NCI-H2227 (cell line): Measurements from ENCODE around the gene TUBGCP3.
"Not testable (repeated sequence)": the region's sequence is repeated elsewhere in the genome, so short reads cannot be mapped to it uniquely, and the experiment has no call there.

Source experiments
- DNase-seq: peaks from one replicate; lab custom pipeline; 2025; ENCODE audit not compliant: unreplicated experiment; lab: John Stamatoyannopoulos, UW

The TUBGCP3 gene

DNA sequence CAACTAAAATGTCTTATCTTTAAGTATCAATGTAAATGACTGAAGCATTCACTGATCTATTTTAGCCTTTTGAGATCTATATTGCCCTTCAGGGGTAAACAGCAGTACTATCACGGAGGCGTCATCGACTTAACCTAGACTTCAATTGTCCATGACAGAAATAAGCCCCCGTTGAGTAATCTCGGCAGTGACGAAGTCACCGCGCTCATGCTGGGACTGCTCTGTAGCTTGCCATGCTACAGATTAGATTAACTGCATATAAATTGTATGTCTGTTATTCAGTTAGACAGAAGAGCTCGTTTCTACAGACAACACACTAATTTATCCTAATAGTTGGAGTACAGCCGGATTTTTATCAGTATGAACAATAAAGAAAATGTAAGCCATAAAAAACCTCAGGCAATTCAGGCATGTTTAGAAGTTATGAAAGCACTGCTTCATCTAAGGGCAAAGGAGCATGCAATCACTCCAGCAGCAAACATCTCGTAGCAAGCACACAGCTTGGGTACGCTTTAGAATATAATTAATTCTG is 56.6 kb downstream of the TUBGCP3 start:
- DNase-seq: peak; percentile 50

DNA sequence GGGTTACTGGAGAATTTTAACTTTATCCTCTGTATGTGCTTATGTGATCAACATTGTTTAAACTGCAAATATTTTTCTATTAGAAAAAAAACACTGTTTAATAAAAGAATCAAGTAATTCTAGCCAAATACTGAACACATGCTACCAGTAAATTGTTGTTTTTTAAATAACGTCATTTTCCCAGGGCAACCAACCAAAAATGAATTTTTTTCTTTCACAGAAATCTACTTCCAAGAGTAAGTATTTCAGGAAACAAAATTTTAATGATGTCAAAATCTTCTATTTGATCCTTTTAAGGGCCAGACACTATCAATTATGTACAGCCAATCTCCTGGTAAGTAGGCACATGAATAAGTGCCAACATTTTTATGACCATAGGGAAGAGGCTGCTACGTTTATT is 57.1 kb downstream of the TUBGCP3 start:
- no peak for DNase-seq

DNA sequence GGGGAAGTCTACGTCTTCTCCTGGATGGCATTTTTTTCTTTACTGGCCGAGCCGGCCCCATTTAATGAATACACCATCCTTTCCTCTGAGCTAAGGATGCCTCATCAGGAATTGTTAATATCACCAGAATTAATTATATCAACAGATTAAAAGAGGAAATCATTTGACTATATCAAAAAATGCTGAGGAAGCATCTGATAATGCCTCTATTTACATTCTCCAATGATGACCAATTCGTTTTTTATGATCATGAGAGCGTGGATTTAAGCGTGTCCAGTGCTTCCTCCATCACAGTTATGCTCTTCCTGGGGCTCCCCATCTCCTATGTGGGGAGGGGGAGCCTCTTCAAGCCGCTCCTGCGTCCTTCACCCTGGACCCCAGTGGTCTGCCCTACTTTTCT is 58.7 kb downstream of the TUBGCP3 start:
- no peak for DNase-seq

DNA sequence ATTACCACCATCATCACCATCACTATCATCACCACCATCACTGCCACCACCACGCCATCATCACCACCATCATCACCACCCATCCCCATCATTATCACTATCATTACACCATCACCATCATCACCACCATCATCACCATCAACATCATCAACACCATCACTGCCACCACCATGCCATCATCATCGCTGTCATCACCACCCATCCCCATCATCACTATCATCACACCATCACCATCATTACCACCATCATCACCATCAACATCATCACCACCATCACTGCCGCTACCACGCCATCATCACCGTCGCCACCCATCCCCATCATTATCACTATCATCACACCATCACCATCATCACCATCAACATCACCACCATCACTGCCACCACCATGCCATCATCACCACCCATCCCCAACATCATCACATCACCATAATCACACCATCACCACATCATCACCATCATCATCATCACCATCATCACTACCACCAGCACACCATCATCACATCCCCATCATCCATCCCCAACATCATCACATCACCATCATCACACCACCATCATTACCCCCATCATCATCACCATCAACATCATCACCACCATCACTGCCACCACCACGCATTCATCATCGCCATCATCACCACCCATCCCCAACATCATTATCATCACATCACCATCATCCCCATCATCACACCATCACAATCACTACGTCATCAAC is 61.7 kb downstream of the TUBGCP3 start:
- no peak for DNase-seq

DNA sequence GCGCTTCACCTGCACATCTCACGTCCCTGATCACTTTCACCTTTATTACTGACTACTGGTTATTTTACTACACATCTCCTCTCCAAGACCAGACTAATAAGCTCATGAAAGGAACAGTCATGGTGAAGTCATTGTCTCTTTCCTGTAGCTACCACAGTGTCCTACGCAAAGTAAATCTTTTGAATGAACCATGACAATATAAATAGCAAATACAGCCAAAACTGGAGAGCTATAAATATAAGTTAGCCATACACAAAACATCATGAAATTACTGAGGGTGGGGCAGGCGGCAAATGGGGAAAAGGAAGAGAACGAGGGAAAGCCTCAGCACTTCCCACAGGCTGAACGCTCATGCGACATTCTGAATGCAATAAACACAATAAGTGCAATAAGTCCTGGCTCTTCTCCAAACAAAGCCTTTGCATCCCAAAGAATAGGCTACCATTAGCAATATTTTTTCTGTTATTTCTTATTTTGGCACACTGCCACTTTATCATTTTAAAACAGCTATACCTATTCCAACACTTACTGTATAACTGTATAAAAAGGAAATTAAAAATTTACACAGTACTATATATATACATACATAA is 62.5 kb downstream of the TUBGCP3 start:
- no peak for DNase-seq

DNA sequence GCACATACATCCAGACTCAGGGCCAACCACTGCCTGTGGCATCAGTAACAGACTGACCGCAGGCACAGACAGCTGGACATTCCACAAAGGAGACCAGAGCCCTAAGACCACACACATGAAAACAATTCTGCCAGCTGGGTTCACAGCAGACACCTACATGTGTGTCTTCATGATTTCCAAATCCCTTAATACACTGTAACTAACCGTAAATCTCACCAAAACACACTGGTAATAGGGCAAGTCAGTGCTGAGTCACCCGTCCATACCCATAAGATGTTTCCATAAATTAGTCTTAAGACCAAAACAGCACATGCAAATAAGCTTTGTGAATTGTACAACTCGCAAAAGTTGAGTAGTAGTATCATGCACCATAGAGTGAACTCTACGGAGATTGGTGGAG is 65.4 kb downstream of the TUBGCP3 start:
- no peak for DNase-seq

DNA sequence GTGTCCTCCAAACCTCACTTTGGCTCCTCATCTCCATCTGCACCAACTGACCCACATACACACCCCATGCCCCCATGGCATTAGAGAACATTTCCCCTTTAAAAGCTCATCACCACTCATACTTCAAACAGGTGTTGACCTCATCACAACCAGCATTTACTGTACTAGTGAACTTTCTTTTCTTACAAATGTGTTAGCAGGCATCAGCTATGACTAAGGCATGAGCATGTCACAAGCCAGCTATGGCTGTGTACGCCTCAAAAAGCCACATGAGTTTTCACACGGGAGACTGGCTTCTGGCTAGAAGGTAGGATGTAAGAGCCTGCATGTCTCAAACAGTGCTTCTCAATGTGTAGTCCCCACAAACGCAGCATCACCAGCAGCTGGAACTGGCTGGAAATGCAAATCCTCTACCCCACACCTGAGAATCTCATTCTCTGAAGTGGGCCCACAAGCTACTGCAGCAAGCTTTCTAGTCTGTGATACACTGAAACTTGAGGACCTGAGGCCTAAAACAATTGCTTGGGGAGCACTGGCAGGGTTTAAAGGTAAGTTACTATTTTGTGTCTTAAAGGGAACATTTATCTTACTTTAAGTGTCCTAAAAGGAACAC is 66.8 kb downstream of the TUBGCP3 start:
- DNase-seq: no peak

DNA sequence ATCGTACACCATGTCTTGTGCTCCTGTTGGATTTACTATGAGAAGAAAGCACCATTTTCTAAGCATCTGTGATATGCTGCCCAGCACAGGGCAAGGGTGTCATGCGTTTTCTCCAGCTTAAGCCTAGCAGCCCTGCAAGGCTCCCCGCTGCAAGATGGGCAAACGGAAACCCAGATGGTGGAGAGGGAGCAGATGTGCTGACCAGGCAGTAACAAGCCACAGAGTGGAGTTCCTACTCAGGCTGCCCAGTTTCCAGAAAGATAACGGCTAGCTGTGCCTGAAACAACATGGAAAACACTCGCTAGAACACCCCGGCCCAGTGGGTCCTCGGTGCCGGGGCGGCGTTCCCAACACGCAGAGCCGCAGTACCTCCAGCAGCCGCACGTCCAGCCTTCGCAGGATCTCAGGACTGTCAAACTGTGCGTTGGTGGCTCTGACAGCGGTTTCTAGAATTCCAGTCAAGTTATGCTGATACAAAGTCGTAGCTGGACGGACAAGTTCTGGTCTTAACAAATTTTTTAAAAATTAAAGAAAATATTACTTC is 68.4 kb downstream of the TUBGCP3 start:
- DNase-seq: no peak

DNA sequence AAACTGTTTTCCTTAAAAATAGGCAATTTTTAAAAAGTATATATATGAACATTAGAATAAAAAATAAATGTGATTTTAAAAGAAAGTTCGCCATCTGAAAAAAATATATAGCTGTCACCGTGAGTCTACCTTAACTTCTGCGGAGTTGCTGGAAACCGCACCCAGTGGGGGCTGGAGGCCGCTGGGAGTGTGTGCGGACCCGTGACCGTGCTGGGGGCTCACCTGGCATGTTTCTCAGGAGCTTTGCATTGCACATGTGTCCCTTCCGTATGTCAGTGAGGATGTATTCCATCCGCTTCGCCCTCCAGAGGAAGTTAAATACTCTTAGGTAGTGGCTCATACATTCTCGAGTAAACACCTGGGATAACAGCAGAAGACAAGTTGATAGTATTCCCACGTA is 71.7 kb downstream of the TUBGCP3 start:
- no peak for DNase-seq

DNA sequence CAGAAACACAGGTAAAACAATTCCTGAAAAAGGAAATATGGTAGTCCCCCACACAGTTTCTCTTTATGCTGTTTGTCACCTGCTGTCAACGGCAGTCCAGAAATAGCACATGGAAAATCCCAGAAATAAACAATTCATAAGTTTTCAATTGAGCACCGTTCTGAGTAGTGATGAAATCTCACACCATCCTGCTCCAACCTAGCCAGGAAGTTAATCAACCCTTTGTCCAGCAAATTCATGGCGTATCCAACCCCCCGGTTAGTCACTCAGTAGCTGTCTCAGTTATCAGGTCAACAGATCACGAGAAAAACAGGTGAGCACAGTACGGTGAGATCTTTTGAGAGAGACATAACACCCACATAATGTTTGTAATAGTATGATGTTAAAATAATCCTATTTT is 74.2 kb downstream of the TUBGCP3 start:
- DNase-seq: no peak

DNA sequence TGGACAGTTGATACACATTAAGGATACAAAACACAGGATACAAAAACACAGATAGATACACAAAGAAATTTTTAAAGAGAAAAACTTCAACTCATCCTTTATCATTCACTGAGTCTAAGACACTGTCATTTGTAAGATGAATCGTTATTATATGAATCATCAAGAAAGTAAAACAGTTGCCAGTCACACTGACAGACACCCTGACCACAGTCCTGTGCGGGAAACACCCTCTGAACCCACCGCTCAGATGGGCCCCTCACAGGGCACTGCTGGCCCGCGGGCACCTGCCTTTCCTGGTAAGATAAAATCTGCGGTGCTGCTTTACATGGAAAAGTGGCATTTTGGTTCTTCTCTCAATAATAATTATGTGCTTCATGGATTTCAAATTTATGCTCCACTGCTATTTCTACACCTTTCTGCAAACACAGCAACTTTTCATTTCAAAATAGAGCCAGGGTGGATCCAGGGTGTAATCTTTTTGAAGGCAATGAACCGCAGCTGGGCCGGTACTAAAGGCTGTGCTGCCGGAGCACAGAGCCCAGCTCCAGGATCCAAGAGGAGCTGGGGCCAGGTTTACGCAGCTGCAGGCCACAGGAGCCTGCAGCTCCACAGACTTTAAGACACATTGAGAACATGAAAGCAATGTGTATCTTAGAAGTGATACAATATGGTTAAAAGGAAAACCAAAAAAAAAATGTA is 76.8 kb downstream of the TUBGCP3 start:
- DNase-seq: no peak

DNA sequence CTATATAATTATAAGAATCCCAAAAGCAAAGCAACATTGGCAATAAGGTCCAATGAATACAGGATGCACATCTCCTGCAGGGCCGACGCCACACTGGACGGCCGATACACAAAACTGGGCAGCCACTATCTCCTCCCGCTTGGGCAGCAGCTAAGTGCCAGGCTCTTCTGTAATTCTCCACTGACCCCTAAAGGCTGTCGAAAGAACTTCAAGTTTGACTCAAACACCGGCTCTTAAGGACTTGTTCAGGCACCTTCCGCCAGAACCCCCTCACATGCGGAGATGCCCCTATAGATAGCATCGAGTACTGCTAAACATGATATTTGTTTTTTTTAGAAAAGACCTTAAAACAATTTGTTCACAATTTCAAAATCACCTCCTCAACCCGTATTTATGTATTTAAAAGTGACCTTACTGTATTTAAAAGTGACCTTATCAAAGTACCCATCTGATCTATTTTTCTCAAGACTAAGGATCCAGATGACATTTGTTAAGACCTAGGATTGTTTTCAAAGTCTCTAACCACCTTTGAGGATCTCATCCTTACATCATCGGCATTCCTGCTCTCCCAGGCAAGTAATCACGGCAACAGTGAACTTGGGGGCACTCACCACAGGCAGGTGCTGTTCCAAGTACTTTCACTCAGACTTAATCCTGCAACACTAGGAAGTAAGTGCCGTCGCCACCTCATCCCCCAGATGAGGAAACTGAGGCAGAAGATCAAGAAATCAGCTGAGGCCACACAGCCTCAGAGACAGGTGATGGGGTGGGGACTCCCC is 77.8 kb downstream of the TUBGCP3 start:
- DNase-seq: peak; percentile 84

DNA sequence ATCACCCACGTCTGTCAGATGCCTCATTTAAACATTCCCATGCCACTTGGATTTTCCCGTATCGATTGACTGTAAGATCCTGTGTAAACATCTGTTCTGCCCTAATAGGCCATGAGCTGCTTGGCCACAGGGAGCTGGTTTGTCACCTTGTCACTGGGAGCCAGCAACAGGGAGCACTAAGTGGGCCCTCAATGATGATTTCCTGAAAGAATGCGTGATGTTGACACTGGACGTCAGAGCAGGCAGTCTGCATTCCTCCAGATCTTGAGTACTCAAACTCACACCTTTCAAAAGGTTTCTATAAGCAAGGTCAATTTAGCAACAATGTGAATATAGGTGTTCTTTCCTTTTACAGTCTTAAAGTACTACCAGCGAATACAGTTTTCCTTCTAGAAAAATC is 78.8 kb downstream of the TUBGCP3 start:
- no peak for DNase-seq

DNA sequence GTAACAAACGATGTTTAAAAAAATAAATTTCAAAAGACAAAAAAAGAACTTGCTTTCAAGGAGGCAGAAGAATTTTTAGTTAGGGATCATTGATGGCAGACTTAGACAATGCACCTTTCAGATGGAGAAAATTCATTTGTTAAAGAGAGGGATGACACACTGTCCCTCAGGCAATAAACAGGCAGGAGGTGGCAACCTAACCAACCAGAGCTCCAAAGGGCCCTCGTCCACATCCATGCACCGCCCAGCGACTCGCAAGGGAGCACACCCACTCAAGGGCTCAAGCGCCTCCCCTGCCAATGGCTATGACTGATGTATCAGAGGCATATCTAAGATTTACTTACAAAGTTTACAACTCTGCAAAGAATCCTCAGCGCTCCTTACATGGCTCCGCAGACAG is 81.9 kb downstream of the TUBGCP3 start:
- no peak for DNase-seq

DNA sequence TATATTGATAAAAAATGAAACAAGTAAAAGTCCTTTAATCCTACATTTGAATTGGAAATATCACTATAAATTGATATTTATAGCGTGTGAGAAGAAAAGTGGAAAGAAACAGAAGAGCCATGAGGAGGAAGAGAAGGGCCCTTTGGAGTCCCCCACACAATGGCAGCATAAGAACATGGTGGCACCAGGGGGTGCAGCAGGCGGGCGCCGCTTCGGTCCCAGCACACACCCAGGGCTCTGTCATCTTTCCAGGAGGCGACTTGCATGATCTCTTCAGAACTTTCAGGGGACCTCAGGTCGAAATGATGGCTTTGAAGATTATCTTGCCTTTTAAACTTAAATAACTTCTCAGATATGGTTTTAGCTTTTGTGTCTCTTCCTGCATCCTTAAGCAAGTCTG is 91.8 kb downstream of the TUBGCP3 start:
- DNase-seq: no peak

DNA sequence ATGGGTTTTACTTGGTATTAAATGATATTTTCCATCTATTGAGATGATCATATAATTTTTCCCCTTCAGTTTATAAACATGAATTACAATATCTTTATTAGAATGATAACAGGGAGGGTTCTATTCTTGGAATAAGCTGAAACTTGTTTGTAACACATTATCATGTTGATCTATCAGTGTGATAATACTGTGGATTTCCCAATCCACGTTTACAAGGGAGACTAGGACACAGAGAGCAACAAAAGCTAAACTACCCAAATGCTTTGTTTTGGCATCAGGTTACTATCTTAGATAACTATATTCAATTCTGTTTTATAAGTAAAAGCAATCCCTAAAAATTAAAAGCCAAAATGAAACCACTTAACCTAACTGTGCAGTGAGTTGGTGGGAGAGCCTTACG is 92.5 kb downstream of the TUBGCP3 start:
- DNase-seq: no peak

DNA sequence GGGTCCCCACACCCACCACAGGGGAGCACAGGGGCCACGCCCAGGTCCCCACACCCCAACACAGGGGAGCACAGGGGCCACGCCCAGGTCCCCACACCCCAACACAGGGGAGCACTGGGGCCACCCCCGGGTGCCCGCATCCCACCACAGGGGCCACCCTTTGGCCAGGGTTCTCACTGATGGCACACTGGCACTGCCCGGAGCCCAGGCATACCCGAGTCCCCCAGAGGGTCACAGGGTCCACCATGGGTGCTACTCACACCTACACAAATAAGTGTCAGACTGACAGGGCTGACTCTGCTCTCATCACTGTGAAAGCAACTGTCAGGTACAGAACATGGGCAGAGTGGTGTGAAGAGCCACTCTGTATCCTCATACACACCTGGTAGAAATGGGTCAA is 98.8 kb downstream of the TUBGCP3 start:
- DNase-seq: no peak

DNA sequence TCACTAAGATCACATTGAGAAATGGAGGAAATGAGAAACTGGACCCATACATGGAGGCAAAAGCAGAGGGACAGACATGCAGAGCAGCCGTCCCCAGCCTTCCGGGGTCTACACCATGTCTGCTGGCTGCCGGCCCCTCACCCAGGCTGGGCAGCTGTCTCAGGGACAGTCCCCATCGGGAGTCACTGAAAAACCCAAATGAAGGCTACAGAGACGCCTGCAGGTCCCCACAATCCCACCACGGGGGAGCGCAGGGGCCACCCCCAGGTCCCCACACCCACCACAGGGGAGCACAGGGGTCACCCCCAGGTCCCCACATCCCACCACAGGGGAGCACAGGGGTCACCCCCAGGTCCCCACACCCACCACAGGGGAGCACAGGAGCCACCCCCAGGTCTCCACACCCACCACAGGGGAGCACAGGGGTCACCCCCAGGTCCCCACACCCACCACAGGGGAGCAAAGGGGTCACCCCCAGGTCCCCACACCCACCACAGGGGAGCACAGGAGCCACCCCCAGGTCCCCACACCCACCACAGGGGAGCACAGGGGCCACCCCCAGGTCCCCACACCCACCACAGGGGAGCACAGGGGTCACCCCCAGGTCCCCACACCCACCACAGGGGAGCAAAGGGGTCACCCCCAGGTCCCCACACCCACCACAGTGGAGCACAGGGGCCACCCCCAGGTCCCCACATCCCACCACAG is 99.5 kb downstream of the TUBGCP3 start:
- not testable (repeated sequence) for DNase-seq

DNA sequence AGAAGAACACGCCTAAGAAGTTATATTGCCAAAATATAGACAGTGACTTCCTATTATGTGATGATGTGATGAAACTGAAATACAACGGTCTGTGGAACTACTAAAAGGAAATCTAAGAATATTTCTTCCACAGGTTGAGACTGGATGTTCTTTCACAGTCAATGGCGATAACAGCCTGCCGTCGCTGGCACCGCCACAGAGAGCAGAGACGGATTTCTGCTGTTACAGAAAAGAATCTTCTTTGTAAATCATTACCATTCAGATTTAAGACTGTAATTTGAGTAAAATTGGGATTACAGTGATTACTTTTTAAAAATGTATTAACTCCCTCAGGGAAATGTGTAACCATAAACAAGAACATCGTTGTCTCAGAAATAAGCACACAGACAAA is 100.8 kb downstream of the TUBGCP3 start:
- DNase-seq: no peak
